ENCODE results near the gene CDH22.

CDH22 gene

DNA sequence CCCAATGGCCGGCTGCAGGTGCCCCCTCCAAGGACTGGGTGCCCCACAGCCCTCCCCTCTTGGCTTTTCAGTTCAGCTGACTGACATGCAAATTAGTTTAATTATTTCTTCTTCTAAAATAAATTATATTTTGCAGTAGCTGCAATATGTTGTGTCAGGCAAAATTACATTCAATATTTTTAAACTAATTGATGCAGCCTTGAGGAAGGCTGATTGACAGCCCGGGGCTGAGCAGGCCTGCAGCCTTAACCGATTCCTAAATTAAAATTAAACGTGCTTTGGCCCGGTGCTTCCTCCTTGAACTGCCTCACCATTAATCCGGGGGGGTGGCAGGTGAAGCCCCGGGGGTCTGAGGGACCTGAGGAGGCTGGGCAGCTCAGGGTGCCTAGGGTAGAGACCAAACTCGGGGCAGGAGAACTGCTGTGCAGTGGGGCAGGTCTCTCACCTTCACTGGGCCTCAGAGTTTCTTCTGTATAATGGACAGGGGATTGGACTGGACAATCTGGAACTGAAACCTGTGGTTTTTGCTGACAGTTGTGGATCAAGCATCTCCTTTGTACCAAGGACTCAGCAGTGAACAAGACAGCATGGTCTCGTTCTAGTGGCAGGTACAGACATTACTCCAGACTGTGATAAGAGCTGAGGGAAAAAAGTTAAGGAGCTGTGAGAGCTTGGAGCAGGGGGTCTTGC lies 117.7 kb downstream of the CDH22 start:
- Histone ChIP-seq H3K9ac (ENCODE audit: low read depth, low read length) (no peak overlapping the region), H3K4me2 (ENCODE audit: low read length) (no peak overlapping the region), H3K9me3 (replicated peaks; ENCODE audit: low read length) (no peaks in the 10 kb centered on the region), H3K4me3 (ENCODE audit: low read length) (no peak overlapping the region), H3K4me1 (ENCODE audit: control insufficient read depth, insufficient read depth, low read length) (no peaks in the 10 kb centered on the region), H3K27me3 (ENCODE audit: control insufficient read depth, insufficient read depth, low read length) (peaks cover 25% of the 10 kb centered on the region), H3K36me3 (ENCODE audit: insufficient read depth, low read length) (no peaks in the 10 kb centered on the region)

DNA sequence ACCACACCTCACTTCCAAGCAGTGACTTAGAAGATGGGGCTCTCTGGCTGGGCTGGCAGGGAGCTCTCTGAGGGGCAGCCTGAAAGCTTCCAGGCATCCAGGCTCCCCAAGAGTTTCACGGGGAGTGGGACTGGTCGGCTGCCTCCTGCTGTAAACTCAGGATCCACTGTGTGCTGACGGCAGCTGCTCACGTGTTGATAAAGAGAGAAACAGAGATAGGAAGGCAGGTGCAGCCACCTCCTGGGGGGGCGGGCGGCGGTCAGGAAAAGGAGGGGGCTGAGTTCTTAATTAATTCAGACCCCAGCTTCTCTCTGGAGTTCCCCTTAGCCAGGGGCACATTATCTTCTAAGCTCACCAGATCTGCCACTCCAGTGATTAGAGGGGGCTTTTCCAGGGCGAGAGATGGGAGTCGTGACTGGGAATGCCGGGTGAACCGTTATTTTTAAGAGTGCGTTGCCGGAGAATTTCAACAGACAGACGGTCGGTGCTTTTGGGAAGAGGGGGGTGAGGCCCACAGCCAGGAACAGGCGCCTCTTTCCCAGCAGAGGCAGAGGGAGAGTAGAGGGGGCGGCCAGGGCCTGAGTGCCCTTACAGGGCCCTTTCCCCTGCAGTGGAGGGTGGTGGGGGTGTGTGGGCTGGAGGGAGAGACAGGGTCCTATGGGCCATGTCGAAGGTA lies 119.3 kb downstream of the CDH22 start:
- H3K27me3 ChIP-seq (ENCODE audit: control insufficient read depth, insufficient read depth, low read length) = peaks cover 18% of the 10 kb centered on the region
- no peak overlapping the region for H3K4me2 ChIP-seq (ENCODE audit: low read length)
- H3K4me3 ChIP-seq (ENCODE audit: low read length) = no peak overlapping the region
- H3K36me3 ChIP-seq (ENCODE audit: insufficient read depth, low read length) = no peaks in the 10 kb centered on the region
- H3K9me3 ChIP-seq (replicated peaks; ENCODE audit: low read length) = no peaks in the 10 kb centered on the region
- H3K9ac ChIP-seq (ENCODE audit: low read depth, low read length) = no peak overlapping the region
- no peaks in the 10 kb centered on the region for H3K4me1 ChIP-seq (ENCODE audit: control insufficient read depth, insufficient read depth, low read length)

DNA sequence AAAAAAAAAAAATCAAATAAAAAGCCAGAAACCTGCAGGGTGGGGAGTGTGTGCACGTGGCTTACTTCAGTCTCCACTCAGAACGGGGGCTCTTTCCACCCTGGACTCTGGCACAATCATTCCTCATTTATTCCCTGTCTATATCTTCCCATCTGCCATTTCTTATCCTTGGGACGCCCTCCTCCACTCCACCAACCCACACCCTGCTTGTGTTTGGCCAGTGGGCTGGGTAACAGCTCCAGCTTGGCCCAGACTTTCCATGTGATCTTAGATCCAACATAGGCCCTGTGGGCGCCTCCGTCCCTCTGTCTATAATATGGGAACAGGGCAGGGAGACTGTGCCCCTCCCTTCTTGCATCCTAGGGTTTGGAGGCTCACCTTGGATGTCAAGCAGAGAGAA lies 122.1 kb downstream of the CDH22 start:
- Histone ChIP-seq H3K36me3 (ENCODE audit: insufficient read depth, low read length) (no peaks in the 10 kb centered on the region), H3K4me1 (ENCODE audit: control insufficient read depth, insufficient read depth, low read length) (no peaks in the 10 kb centered on the region), H3K4me2 (ENCODE audit: low read length) (no peak overlapping the region), H3K9ac (ENCODE audit: low read depth, low read length) (no peak overlapping the region), H3K9me3 (replicated peaks; ENCODE audit: low read length) (no peaks in the 10 kb centered on the region), H3K27me3 (ENCODE audit: control insufficient read depth, insufficient read depth, low read length) (peaks cover 13% of the 10 kb centered on the region), H3K4me3 (ENCODE audit: low read length) (no peak overlapping the region)

DNA sequence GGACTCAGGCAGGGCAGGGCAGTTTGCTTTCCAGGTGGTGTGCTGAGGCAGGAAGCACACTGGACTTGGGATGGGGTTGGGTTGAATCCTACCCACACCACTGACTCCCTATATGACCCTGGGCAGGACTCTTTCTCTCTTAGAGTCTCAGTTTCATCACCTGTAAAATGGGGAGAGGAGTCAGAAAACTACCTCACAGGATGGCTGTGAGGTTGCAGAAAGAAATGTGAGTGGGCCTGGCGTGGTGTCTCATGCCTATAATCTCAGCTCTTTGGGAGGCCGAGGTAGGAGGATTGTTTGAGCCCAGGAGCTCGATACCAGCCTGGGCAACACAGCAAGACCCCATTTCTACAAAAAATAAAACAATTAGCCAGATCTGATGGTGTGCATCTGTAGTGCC lies 122.9 kb downstream of the CDH22 start:
- Histone ChIP-seq H3K9ac (ENCODE audit: low read depth, low read length) (no peak overlapping the region), H3K4me1 (ENCODE audit: control insufficient read depth, insufficient read depth, low read length) (no peaks in the 10 kb centered on the region), H3K4me2 (ENCODE audit: low read length) (no peak overlapping the region), H3K4me3 (ENCODE audit: low read length) (no peak overlapping the region), H3K9me3 (replicated peaks; ENCODE audit: low read length) (no peaks in the 10 kb centered on the region), H3K36me3 (ENCODE audit: insufficient read depth, low read length) (no peaks in the 10 kb centered on the region), H3K27me3 (ENCODE audit: control insufficient read depth, insufficient read depth, low read length) (peaks cover 16% of the 10 kb centered on the region)

DNA sequence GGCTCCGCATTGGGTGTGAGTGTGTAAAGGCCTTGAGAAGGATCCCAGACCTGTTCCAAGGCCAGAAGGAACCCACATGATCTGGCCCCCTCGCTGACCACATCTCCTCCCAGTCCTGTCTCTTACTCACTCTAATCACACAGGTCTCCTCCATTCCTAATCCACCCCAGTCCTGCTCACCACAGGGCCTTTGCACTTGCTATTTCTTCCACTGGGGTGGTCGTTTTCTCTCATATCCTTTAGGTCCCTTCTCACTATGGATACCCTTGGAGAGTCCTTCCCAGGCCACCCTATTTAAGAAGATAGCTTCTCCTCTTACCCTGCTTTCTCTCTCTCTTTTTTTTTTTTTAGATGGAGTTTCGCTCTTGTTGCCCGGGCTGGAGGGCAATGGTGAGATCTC lies 124.5 kb downstream of the CDH22 start:
- no peaks in the 10 kb centered on the region for H3K4me1 ChIP-seq (ENCODE audit: control insufficient read depth, insufficient read depth, low read length)
- no peak overlapping the region for H3K4me3 ChIP-seq (ENCODE audit: low read length)
- H3K9me3 ChIP-seq (replicated peaks; ENCODE audit: low read length) = no peaks in the 10 kb centered on the region
- peaks cover 26% of the 10 kb centered on the region for H3K27me3 ChIP-seq (ENCODE audit: control insufficient read depth, insufficient read depth, low read length)
- H3K9ac ChIP-seq (ENCODE audit: low read depth, low read length) = no peak overlapping the region
- no peaks in the 10 kb centered on the region for H3K36me3 ChIP-seq (ENCODE audit: insufficient read depth, low read length)
- no peak overlapping the region for H3K4me2 ChIP-seq (ENCODE audit: low read length)

DNA sequence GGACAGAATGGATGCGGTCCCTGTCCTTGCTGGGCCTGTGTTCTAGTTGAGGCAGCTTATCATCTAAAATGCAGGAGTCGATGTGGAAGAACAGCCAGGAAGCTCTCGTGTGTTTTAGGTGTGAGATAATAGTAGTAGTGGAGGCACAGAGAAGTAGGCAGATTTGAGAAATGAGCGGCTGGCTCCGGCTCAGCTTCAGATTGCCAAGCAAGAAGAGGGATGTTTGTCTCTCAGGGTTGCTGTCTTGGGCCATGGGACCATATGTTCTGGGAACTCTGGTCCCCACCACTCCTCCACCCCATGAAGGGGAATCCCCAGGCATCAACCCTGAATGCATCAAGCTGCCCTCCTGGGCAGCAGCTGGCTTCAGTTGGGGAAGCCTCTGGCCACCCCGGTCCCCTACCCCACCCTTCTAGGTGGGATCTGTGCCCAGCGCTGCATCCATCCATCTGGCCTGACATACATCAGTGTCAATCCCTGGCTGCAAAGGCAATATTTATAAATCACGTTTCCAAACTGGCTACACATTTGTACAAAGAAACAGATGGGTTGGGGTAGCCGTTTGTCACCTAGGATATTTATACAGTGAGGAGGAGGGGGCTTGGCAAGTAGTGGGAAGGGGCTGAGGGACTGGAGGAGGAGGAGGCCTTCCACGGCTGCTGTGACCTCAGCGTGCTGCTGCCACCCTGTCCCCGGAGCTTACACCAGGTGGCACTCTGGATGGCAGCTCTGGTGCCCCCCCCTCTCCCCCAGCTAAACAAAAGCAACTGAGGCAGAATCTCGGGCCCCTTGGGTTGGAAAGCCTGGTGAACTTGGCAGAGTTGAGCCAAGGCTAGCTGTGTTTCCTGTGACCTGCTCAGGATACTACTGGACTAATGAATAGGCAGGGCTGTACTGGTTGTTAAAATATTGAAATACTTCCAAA lies 125.8 kb downstream of the CDH22 start:
- Histone ChIP-seq H3K4me3 (ENCODE audit: low read length) (no peak overlapping the region), H3K9me3 (replicated peaks; ENCODE audit: low read length) (no peaks in the 10 kb centered on the region), H3K36me3 (ENCODE audit: insufficient read depth, low read length) (no peaks in the 10 kb centered on the region), H3K4me1 (ENCODE audit: control insufficient read depth, insufficient read depth, low read length) (no peaks in the 10 kb centered on the region), H3K4me2 (ENCODE audit: low read length) (no peak overlapping the region), H3K27me3 (ENCODE audit: control insufficient read depth, insufficient read depth, low read length) (peaks cover 23% of the 10 kb centered on the region), H3K9ac (ENCODE audit: low read depth, low read length) (no peak overlapping the region)

DNA sequence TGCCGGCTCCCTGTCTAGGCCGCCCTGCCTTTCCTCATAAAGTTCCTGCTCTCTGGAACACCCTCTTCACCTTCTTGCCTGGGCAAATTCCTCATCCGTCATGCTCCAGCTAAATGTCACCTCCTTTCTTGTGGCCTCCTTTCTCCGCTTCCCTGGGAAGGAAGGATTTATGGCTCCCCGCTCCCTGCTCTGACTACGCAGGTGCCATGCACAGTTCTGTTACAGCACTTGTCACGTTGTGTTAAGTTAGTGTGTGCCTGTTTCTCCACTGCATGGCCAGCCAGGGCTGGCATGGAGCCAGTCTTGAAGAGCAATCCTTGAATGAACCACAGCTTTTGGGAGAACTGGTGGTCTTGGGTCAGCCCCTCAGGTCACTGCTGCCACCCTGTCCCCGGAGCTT lies 128.4 kb downstream of the CDH22 start:
- no peaks in the 10 kb centered on the region for H3K9me3 ChIP-seq (replicated peaks; ENCODE audit: low read length)
- peaks cover 46% of the 10 kb centered on the region for H3K27me3 ChIP-seq (ENCODE audit: control insufficient read depth, insufficient read depth, low read length)
- no peak overlapping the region for H3K9ac ChIP-seq (ENCODE audit: low read depth, low read length)
- H3K4me3 ChIP-seq (ENCODE audit: low read length) = no peak overlapping the region
- no peaks in the 10 kb centered on the region for H3K36me3 ChIP-seq (ENCODE audit: insufficient read depth, low read length)
- H3K4me2 ChIP-seq (ENCODE audit: low read length) = no peak overlapping the region
- no peaks in the 10 kb centered on the region for H3K4me1 ChIP-seq (ENCODE audit: control insufficient read depth, insufficient read depth, low read length)

DNA sequence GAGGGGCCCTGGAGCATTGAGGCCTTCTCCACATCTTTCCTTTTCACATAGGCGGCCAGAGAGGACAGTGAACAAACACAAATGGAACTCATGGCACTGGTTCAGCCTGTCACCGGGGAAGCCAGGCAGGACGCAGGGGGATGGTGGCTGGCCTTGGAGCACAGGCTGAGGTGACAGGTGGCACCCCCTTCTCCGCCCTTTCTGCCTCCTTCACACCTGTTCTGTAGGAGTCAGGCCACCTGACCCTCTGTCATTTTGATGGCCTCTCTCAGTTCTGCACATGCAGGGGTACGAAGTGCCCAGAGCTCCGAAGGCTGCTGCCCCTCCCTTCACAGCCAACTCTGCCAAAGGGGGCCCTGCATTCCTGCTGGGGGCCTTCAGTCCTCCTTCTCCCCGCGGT lies 129.4 kb downstream of the CDH22 start:
- Histone ChIP-seq H3K9me3 (replicated peaks; ENCODE audit: low read length) (no peaks in the 10 kb centered on the region), H3K9ac (ENCODE audit: low read depth, low read length) (no peak overlapping the region), H3K36me3 (ENCODE audit: insufficient read depth, low read length) (no peaks in the 10 kb centered on the region), H3K4me2 (ENCODE audit: low read length) (no peak overlapping the region), H3K4me1 (ENCODE audit: control insufficient read depth, insufficient read depth, low read length) (no peaks in the 10 kb centered on the region), H3K4me3 (ENCODE audit: low read length) (no peak overlapping the region), H3K27me3 (ENCODE audit: control insufficient read depth, insufficient read depth, low read length) (peaks cover 49% of the 10 kb centered on the region)

DNA sequence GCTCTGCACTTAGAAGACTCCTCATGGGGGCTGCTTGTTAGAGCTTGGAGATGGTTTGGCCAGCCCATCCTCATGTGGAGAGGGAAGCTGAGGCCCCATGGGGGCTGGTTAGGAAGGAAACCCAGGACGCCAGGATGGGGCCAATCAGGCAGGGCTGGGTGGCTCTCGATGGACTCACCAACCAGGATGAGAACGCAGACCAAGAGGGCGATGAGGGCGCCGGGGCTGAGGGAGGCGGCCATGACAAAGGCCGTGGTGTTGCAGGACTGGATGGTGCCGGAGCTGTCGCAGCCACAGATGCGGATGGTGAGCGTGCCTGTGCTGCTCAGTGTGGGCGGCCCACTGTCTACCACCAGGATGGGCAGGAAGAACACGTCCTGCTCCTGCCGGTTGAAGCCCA lies 130.5 kb downstream of the CDH22 start:
- no peaks in the 10 kb centered on the region for H3K36me3 ChIP-seq (ENCODE audit: insufficient read depth, low read length)
- H3K9ac ChIP-seq (ENCODE audit: low read depth, low read length) = no peak overlapping the region
- H3K27me3 ChIP-seq (ENCODE audit: control insufficient read depth, insufficient read depth, low read length) = peaks cover 60% of the 10 kb centered on the region
- H3K4me2 ChIP-seq (ENCODE audit: low read length) = no peak overlapping the region
- no peaks in the 10 kb centered on the region for H3K9me3 ChIP-seq (replicated peaks; ENCODE audit: low read length)
- no peaks in the 10 kb centered on the region for H3K4me1 ChIP-seq (ENCODE audit: control insufficient read depth, insufficient read depth, low read length)
- H3K4me3 ChIP-seq (ENCODE audit: low read length) = no peak overlapping the region

DNA sequence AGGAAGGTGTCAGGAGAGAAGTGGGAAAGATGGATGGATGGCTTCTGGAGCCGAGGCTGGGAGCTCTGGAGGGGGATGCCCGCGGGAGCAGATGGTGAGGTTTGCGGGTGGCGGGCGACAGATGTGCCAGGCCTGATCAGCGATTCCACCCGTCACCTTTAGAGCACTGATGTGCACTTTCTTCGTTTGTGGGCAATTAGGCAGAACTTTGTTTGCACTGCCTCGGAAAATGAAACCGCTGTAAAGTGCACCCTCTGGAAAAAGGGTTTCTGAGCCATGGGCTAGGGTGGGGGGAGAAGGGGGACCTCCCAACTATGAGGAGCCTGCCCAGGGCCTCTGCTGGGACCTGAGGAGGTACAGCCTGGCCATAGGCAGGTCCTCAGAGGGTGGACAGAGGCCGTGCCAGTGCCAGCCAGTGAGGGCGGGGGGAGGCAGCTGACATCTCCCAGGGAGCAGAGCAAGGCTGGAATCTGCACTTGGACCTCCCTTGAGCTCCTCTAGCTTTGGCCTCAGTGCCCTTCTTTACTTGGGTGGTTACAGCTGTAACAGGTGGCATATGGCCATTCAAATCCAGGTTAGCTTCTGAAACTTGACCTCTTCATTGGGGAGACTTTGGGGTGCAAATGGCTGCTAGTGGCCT lies 131.4 kb downstream of the CDH22 start:
- H3K4me2 ChIP-seq (ENCODE audit: low read length) = no peak overlapping the region
- no peak overlapping the region for H3K4me3 ChIP-seq (ENCODE audit: low read length)
- H3K9me3 ChIP-seq (replicated peaks; ENCODE audit: low read length) = no peaks in the 10 kb centered on the region
- no peaks in the 10 kb centered on the region for H3K4me1 ChIP-seq (ENCODE audit: control insufficient read depth, insufficient read depth, low read length)
- no peaks in the 10 kb centered on the region for H3K36me3 ChIP-seq (ENCODE audit: insufficient read depth, low read length)
- no peak overlapping the region for H3K9ac ChIP-seq (ENCODE audit: low read depth, low read length)
- H3K27me3 ChIP-seq (ENCODE audit: control insufficient read depth, insufficient read depth, low read length) = peaks cover 61% of the 10 kb centered on the region

DNA sequence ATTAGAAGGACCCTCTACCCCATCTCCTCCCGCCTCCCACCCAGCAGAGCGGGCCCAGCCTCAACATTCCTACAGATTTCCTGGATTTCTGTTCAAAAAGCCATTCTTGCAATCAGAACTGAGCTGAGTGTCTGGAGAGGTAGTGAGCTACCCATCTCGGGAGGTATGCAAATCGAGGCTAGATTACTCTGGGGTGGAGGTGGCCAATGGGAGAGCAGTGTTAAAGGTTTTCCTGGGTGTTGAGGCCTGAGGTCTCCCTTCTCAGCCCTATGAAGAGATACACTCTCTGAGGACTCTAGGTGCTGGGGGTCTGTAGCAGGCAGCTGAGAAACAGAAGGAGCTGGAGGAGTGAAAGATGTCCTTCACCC lies 133.2 kb downstream of the CDH22 start:
- Histone ChIP-seq H3K4me3 (ENCODE audit: low read length) (no peak overlapping the region), H3K36me3 (ENCODE audit: insufficient read depth, low read length) (no peaks in the 10 kb centered on the region), H3K4me1 (ENCODE audit: control insufficient read depth, insufficient read depth, low read length) (no peaks in the 10 kb centered on the region), H3K9ac (ENCODE audit: low read depth, low read length) (no peak overlapping the region), H3K4me2 (ENCODE audit: low read length) (no peak overlapping the region), H3K27me3 (ENCODE audit: control insufficient read depth, insufficient read depth, low read length) (peaks cover 67% of the 10 kb centered on the region), H3K9me3 (replicated peaks; ENCODE audit: low read length) (no peaks in the 10 kb centered on the region)
